C4-2B (cell line): ENCODE measurements around the gene TMEM143.

Experiments
- CTCF ChIP-seq: fragments of 450-650 bp; conservative IDR thresholded peaks from 2 replicates; pipeline ENCODE4 v1.5.1; 2017; ENCODE audit warnings: mild to moderate bottlenecking
- ZFX ChIP-seq: fragments of 450-650 bp; IDR thresholded peaks from 2 replicates; pipeline ENCODE4 v1.6.1; 2017

- no peak for TF ChIP-seq CTCF
- TF ChIP-seq ZFX, result no peak
These were observed 36.4 kb upstream of the TMEM143 start for GRCh38 chr19:48400018-48400742.
